ENCODE results near the gene UBE2O.

UBE2O gene

GRCh38 chr17:76484228-76484725, 31.3 kb upstream of the UBE2O start:
- no peak for FAIRE-seq

- FAIRE-seq = no peak
Observed at GRCh38 chr17:76481071-76481655, 28.2 kb upstream of the UBE2O start.

- FAIRE-seq = no peak
Observed at GRCh38 chr17:76480632-76481031, 27.7 kb upstream of the UBE2O start.

GRCh38 chr17:76479515-76480060, 26.6 kb upstream of the UBE2O start:
- no peak for FAIRE-seq

GRCh38 chr17:76478730-76479514, 26.0 kb upstream of the UBE2O start:
- FAIRE-seq = no peak

- no peak for FAIRE-seq
Observed at GRCh38 chr17:76478097-76478496, 25.1 kb upstream of the UBE2O start.

- no peak for FAIRE-seq
Observed at GRCh38 chr17:76477576-76477975, 24.6 kb upstream of the UBE2O start.

- FAIRE-seq = no peak
Observed at GRCh38 chr17:76476736-76477135, 23.8 kb upstream of the UBE2O start.

GRCh38 chr17:76475302-76475701, 22.4 kb upstream of the UBE2O start:
- no peak for FAIRE-seq

- FAIRE-seq = no peak
Observed at GRCh38 chr17:76474894-76475293, 21.9 kb upstream of the UBE2O start.

- FAIRE-seq = no peak
Observed at GRCh38 chr17:76474238-76474637, 21.3 kb upstream of the UBE2O start.

GRCh38 chr17:76473541-76473985, 20.6 kb upstream of the UBE2O start:
- FAIRE-seq = no peak

- FAIRE-seq = no peak
Observed at GRCh38 chr17:76472726-76473125, 19.8 kb upstream of the UBE2O start.

GRCh38 chr17:76472258-76472645, 19.3 kb upstream of the UBE2O start:
- FAIRE-seq = no peak

GRCh38 chr17:76471498-76472257, 18.7 kb upstream of the UBE2O start:
- no peak for FAIRE-seq

- FAIRE-seq = no peak
Observed at GRCh38 chr17:76469991-76470739, 17.2 kb upstream of the UBE2O start.

- no peak for FAIRE-seq
Observed at GRCh38 chr17:76469076-76469990, 16.4 kb upstream of the UBE2O start.

GRCh38 chr17:76468634-76469010, 15.7 kb upstream of the UBE2O start:
- FAIRE-seq = no peak

GRCh38 chr17:76467809-76468633, 15.1 kb upstream of the UBE2O start:
- no peak for FAIRE-seq

GRCh38 chr17:76467366-76467765, 14.4 kb upstream of the UBE2O start, which contains the start of gene AANAT:
TSS of gene AANAT (plus strand) at chr17:76467603. CDS start at chr17:76468747, 1,144 bp downstream.
- no peak for FAIRE-seq

GRCh38 chr17:76466775-76467130, 13.8 kb upstream of the UBE2O start:
- no peak for FAIRE-seq

Measured in A204.1 (cell line).